HG03457 (cell line): ENCODE results near the gene CMTR1.
"Not testable (repeated sequence)": the region's sequence is repeated elsewhere in the genome, so short reads cannot be mapped to it uniquely, and the experiment has no call there.

Source experiments
- ATAC-seq: cut with Tn5 transposase; IDR thresholded peaks from one replicate; pipeline ENCODE4 v1.9.1; 2021; ENCODE audit warnings: moderate number of reproducible peaks; ENCODE audit not compliant: unreplicated experiment

Gene CMTR1

GRCh38 chr6:37432916-37433656, at the start of gene CMTR1:
Gene CMTR1, plus strand, starts transcription at chr6:37433221. Its CDS starts 2,409 bp downstream, at chr6:37435630.
- ATAC-seq = peak; percentile 66

GRCh38 chr6:37388578-37388977, 44.4 kb upstream of the CMTR1 start:
- ATAC-seq = no peak

GRCh38 chr6:37389857-37390256, 43.2 kb upstream of the CMTR1 start:
- ATAC-seq = no peak

- ATAC-seq = no peak
These were observed 41.9 kb upstream of the CMTR1 start for GRCh38 chr6:37391120-37391519.

GRCh38 chr6:37392821-37393220, 40.2 kb upstream of the CMTR1 start:
- ATAC-seq = no peak

GRCh38 chr6:37393381-37393929, 39.6 kb upstream of the CMTR1 start:
- ATAC-seq = no peak

- ATAC-seq = no peak
These were observed 36.3 kb upstream of the CMTR1 start for GRCh38 chr6:37396571-37397180.

- no peak for ATAC-seq
These were observed 33.9 kb upstream of the CMTR1 start for GRCh38 chr6:37399131-37399530.

- no peak for ATAC-seq
These were observed 33.1 kb upstream of the CMTR1 start for GRCh38 chr6:37399795-37400490.

- ATAC-seq = not testable (repeated sequence)
These were observed 31.4 kb upstream of the CMTR1 start for GRCh38 chr6:37401658-37402057.

GRCh38 chr6:37406726-37407341, 26.2 kb upstream of the CMTR1 start:
- no peak for ATAC-seq

- no peak for ATAC-seq
These were observed 25.1 kb upstream of the CMTR1 start for GRCh38 chr6:37407948-37408347.

GRCh38 chr6:37409501-37409900, 23.5 kb upstream of the CMTR1 start:
- ATAC-seq = no peak

- ATAC-seq = no peak
These were observed 15.6 kb upstream of the CMTR1 start for GRCh38 chr6:37417393-37417792.

GRCh38 chr6:37418722-37419121, 14.3 kb upstream of the CMTR1 start:
- no peak for ATAC-seq

- no peak for ATAC-seq
These were observed 6.7 kb upstream of the CMTR1 start for GRCh38 chr6:37426058-37426944.

- ATAC-seq = no peak
These were observed 6.0 kb upstream of the CMTR1 start for GRCh38 chr6:37426945-37427510.

GRCh38 chr6:37429352-37429750, 3.7 kb upstream of the CMTR1 start:
- no peak for ATAC-seq

- peak; percentile 1 for ATAC-seq
These were observed 468 bp upstream of the CMTR1 start for GRCh38 chr6:37432590-37432915.

GRCh38 chr6:37433657-37434271, 743 bp downstream of the CMTR1 start:
- peak; percentile 23 for ATAC-seq
